ENCODE data around the gene ARMC3. TPM values are rescaled to one million over a fixed set of nuclear protein-coding genes. Genes with fewer than 3 reads are reported as not detected.

ARMC3 gene
- total RNA-seq, 1 experiment from 2014 or later: 0.28 TPM

- TF ChIP-seq ZNF416 (CRISPR knock-in tag; IDR thresholded peaks at IDR 0.05): no peak
- TF ChIP-seq, protein P1, sequence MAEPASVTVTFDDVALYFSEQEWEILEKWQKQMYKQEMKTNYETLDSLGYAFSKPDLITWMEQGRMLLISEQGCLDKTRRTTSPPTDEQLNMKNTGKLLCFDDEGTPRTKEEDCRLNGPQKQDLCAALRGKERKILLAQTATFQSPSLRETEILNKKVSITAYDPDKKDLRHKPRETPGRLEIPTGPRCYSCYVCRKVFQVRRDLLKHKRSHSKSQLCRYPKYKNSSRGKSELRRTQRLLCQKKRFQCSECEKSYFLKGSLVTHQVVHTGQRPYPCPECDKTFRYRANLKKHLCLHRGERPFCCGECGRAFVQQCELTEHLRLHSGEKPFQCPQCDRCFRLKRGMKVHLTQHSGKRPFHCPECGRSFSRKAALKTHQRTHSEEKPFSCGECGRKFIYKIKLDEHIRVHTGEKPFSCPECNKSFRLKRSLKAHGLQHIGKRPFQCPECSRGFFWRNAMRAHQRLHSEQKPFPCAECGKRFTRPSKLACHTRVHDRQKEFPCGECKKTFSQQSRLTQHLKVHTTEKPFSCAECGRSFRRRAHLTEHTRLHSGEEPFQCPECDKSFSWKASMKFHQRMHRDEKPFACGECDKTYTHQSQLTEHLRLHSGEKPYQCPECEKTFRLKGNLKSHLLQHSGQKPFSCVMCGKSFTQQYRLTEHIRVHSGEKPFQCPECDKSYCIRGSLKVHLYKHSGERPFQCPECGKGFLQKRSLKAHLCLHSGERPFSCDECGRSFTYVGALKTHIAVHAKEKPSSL (CRISPR knock-in tag; conservative IDR thresholded peaks at IDR 0.05): no peak
- TF ChIP-seq, protein P2, sequence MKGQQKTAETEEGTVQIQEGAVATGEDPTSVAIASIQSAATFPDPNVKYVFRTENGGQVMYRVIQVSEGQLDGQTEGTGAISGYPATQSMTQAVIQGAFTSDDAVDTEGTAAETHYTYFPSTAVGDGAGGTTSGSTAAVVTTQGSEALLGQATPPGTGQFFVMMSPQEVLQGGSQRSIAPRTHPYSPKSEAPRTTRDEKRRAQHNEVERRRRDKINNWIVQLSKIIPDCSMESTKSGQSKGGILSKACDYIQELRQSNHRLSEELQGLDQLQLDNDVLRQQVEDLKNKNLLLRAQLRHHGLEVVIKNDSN (CRISPR knock-in tag; IDR thresholded peaks at IDR 0.05): no peak
- TF ChIP-seq PRRX2 (CRISPR knock-in tag; IDR thresholded peaks at IDR 0.05): no peak
- TF ChIP-seq HMGA2 (CRISPR knock-in tag; IDR thresholded peaks at IDR 0.05): no peak
- TF ChIP-seq ZBTB43 (CRISPR knock-in tag; IDR thresholded peaks at IDR 0.05): no peak
These were observed 30.5 kb upstream of the ARMC3 start (continued) for GRCh38 chr10:22897371-22897770.

DNA sequence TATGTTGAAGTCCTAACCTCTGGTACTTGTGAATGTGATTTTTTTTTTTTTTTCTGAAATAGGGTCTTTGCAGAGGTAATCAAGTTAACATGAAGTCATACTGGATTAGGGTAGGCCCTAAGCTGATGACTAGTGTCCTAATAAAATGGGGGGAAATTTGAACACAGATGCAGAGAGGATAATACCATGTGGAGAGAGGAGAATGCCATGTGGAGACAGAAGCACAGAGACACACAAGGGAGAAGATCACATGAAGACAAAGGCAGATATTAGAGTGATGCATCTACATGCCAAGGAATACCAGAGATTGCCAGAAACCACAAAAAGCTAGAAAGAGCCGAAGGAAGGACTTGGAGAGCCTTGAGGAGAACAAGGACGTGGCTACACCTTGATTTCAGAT, 28.5 kb upstream of the ARMC3 start:
- no peak overlapping the region for H3K4me3 Mint-ChIP-seq
- TF ChIP-seq GRHL2 (CRISPR knock-in tag; IDR thresholded peaks at IDR 0.05; ENCODE audit: insufficient replicate concordance, severe bottlenecking) (no peak), CBFB (CRISPR knock-in tag; IDR thresholded peaks at IDR 0.05; ENCODE audit: low read depth) (no peak), ZNF138 (CRISPR knock-in tag; conservative IDR thresholded peaks at IDR 0.05) (no peak), ZNF121 (CRISPR knock-in tag; IDR thresholded peaks at IDR 0.05) (no peak), ZNF263 (CRISPR knock-in tag; IDR thresholded peaks at IDR 0.05; ENCODE audit: low read depth) (no peak), FOXP1 (CRISPR knock-in tag; IDR thresholded peaks at IDR 0.05; ENCODE audit: borderline replicate concordance) (no peak), CREM (CRISPR knock-in tag; IDR thresholded peaks at IDR 0.05) (no peak), ZMAT4 (CRISPR knock-in tag; IDR thresholded peaks at IDR 0.05) (no peak), ZNF671 (CRISPR knock-in tag; IDR thresholded peaks at IDR 0.05) (no peak), MLX (CRISPR knock-in tag; IDR thresholded peaks at IDR 0.05) (no peak), MAX (CRISPR knock-in tag; IDR thresholded peaks at IDR 0.05) (no peak)
- TF ChIP-seq, protein P3, sequence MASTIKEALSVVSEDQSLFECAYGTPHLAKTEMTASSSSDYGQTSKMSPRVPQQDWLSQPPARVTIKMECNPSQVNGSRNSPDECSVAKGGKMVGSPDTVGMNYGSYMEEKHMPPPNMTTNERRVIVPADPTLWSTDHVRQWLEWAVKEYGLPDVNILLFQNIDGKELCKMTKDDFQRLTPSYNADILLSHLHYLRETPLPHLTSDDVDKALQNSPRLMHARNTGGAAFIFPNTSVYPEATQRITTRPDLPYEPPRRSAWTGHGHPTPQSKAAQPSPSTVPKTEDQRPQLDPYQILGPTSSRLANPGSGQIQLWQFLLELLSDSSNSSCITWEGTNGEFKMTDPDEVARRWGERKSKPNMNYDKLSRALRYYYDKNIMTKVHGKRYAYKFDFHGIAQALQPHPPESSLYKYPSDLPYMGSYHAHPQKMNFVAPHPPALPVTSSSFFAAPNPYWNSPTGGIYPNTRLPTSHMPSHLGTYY (CRISPR knock-in tag; IDR thresholded peaks at IDR 0.05): no peak
- TF ChIP-seq, protein P4, sequence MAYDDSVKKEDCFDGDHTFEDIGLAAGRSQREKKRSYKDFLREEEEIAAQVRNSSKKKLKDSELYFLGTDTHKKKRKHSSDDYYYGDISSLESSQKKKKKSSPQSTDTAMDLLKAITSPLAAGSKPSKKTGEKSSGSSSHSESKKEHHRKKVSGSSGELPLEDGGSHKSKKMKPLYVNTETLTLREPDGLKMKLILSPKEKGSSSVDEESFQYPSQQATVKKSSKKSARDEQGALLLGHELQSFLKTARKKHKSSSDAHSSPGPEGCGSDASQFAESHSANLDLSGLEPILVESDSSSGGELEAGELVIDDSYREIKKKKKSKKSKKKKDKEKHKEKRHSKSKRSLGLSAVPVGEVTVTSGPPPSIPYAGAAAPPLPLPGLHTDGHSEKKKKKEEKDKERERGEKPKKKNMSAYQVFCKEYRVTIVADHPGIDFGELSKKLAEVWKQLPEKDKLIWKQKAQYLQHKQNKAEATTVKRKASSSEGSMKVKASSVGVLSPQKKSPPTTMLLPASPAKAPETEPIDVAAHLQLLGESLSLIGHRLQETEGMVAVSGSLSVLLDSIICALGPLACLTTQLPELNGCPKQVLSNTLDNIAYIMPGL (CRISPR knock-in tag; IDR thresholded peaks at IDR 0.05): no peak
- TF ChIP-seq, protein P5, sequence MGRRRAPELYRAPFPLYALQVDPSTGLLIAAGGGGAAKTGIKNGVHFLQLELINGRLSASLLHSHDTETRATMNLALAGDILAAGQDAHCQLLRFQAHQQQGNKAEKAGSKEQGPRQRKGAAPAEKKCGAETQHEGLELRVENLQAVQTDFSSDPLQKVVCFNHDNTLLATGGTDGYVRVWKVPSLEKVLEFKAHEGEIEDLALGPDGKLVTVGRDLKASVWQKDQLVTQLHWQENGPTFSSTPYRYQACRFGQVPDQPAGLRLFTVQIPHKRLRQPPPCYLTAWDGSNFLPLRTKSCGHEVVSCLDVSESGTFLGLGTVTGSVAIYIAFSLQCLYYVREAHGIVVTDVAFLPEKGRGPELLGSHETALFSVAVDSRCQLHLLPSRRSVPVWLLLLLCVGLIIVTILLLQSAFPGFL (CRISPR knock-in tag; IDR thresholded peaks at IDR 0.05; ENCODE audit: borderline replicate concordance): no peak
- TF ChIP-seq, protein P6, sequence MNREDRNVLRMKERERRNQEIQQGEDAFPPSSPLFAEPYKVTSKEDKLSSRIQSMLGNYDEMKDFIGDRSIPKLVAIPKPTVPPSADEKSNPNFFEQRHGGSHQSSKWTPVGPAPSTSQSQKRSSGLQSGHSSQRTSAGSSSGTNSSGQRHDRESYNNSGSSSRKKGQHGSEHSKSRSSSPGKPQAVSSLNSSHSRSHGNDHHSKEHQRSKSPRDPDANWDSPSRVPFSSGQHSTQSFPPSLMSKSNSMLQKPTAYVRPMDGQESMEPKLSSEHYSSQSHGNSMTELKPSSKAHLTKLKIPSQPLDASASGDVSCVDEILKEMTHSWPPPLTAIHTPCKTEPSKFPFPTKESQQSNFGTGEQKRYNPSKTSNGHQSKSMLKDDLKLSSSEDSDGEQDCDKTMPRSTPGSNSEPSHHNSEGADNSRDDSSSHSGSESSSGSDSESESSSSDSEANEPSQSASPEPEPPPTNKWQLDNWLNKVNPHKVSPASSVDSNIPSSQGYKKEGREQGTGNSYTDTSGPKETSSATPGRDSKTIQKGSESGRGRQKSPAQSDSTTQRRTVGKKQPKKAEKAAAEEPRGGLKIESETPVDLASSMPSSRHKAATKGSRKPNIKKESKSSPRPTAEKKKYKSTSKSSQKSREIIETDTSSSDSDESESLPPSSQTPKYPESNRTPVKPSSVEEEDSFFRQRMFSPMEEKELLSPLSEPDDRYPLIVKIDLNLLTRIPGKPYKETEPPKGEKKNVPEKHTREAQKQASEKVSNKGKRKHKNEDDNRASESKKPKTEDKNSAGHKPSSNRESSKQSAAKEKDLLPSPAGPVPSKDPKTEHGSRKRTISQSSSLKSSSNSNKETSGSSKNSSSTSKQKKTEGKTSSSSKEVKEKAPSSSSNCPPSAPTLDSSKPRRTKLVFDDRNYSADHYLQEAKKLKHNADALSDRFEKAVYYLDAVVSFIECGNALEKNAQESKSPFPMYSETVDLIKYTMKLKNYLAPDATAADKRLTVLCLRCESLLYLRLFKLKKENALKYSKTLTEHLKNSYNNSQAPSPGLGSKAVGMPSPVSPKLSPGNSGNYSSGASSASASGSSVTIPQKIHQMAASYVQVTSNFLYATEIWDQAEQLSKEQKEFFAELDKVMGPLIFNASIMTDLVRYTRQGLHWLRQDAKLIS (CRISPR knock-in tag; IDR thresholded peaks at IDR 0.05; ENCODE audit: borderline replicate concordance): no peak
- TF ChIP-seq, protein P7, sequence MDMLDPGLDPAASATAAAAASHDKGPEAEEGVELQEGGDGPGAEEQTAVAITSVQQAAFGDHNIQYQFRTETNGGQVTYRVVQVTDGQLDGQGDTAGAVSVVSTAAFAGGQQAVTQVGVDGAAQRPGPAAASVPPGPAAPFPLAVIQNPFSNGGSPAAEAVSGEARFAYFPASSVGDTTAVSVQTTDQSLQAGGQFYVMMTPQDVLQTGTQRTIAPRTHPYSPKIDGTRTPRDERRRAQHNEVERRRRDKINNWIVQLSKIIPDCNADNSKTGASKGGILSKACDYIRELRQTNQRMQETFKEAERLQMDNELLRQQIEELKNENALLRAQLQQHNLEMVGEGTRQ (CRISPR knock-in tag; IDR thresholded peaks at IDR 0.05): no peak
- no peak for ATAC-seq
- no peak for DNase-seq (ENCODE audit: low spot score)
- no peak overlapping the region for H3K27ac Mint-ChIP-seq
- peaks cover 13% of the 10 kb centered on the region for H3K4me1 Mint-ChIP-seq
- no peaks in the 10 kb centered on the region for H3K27me3 Mint-ChIP-seq (ENCODE audit: low read depth)
- CTCF ChIA-PET: no interaction called here
- H3K36me3 Mint-ChIP-seq: peaks cover 2% of the 10 kb centered on the region; the same call in 1 of the 2 replicates
- POLR2A ChIA-PET: no interaction called here
- H3K9me3 Mint-ChIP-seq: peaks cover 38% of the 10 kb centered on the region
